K562 (cell line): ENCODE data around the gene RASL11A. TPM values are rescaled to one million over a fixed set of nuclear protein-coding genes. Genes with fewer than 3 reads are reported as not detected.

Source experiments
- ATAC-seq: fragments of 200-7000 bp; cut with Tn5 transposase; 3 replicates; pipeline ENCODE4 v1.9.1; 2020; ENCODE audit warnings: moderate library complexity
- BruUV-seq: library from RNA; stranded (reverse); fragments of 400-500 nt; replicated peaks from 2 replicates; lab custom pipeline; 2021; lab: Mats Ljungman, UMichigan
- CTCF ChIA-PET: fragments of 300-600 bp; formaldehyde crosslinking; extraction: SDS; loops from one replicate; lab custom pipeline; 2021; ENCODE audit warnings: low intra/inter-chr PET ratio; lab: Yijun Ruan, JAX
- POLR2A ChIA-PET: fragments of 300-600, 350-650 bp; sonication (Branson Sonifier 250); formaldehyde crosslinking; extraction: SDS; loops from one replicate; lab custom pipeline; 2021; ENCODE audit warnings: antibody characterized with exemption, inconsistent platforms; lab: Yijun Ruan, JAX
- DNase-seq, 4 experiments: peaks; one replicate each; pipeline versions ENCODE4 v3.0.0 to v3.0.0-alpha.2; 2011 to 2018; ENCODE audit warnings: low spot score in 3 of 4, mixed read lengths in 3 of 4; ENCODE audit errors: extremely low read depth in 1 of 4
- FAIRE-seq: peaks from 2 replicates; lab custom pipeline; 2011; peaks lifted over from hg19 to GRCh38; lab: Jason Lieb, UNC
- H2AFZ ChIP-seq: 2 replicates; pipeline ENCODE4 v1.6.0; 2011; ENCODE audit warnings: low read depth, low read length, control low read depth, inconsistent platforms
- H3K27ac ChIP-seq: fragments of 200-600 bp; 3 replicates; pipeline ENCODE4 v1.8.0; 2011; ENCODE audit warnings: low read depth, mild to moderate bottlenecking, control low read depth, inconsistent platforms, low read length, moderate library complexity, mixed read lengths; ENCODE audit errors: extremely low read depth
- H3K27me3 ChIP-seq, 2 experiments: fragments of 300-600 bp in 1 of 2; 2 replicates in 1 of 2; 3 replicates in 1 of 2; pipeline versions ENCODE4 v1.6.0 to v1.8.0; 2011; ENCODE audit warnings: inconsistent platforms in 2 of 2, low read length in 2 of 2, mild to moderate bottlenecking in 1 of 2, mixed read lengths in 1 of 2, moderate library complexity in 1 of 2; ENCODE audit not compliant: control insufficient read depth in 2 of 2, insufficient read depth in 2 of 2
- H3K36me3 ChIP-seq: fragments of 300-600 bp; 3 replicates; pipeline ENCODE4 v1.8.0; 2011; ENCODE audit warnings: mild to moderate bottlenecking, low read length, inconsistent platforms; ENCODE audit not compliant: control insufficient read depth, insufficient read depth
- H3K4me1 ChIP-seq, 2 experiments: fragments of 200-600 bp in 1 of 2; replicated peaks in 1 of 2; 2 replicates in 1 of 2; 3 replicates in 1 of 2; pipeline versions ENCODE4 v1.5.1 to v1.8.0; 2011; ENCODE audit warnings: inconsistent platforms in 2 of 2, low read length in 2 of 2, mild to moderate bottlenecking in 1 of 2, mixed read lengths in 1 of 2, moderate library complexity in 1 of 2; ENCODE audit not compliant: control insufficient read depth in 2 of 2, insufficient read depth in 2 of 2
- H3K4me2 ChIP-seq: 2 replicates; pipeline ENCODE4 v1.6.1; 2011; ENCODE audit warnings: low read length, control low read depth, inconsistent platforms, mixed read lengths; ENCODE audit not compliant: insufficient read depth
- H3K4me3 ChIP-seq: fragments of 200-600 bp; sonication (generic), shearing (Covaris generic); 2 replicates; pipeline ENCODE4 v1.5.1; 2016; ENCODE audit warnings: control low read depth, inconsistent platforms
- H3K79me2 ChIP-seq: fragments of 200-600 bp; 3 replicates; pipeline ENCODE4 v1.8.0; 2011; ENCODE audit warnings: low read length, inconsistent platforms; ENCODE audit not compliant: control insufficient read depth, insufficient read depth
- H3K9ac ChIP-seq, 2 experiments: 2 replicates each; pipeline versions ENCODE4 v1.6.0 to v1.6.1; 2011; ENCODE audit warnings: low read depth in 2 of 2, low read length in 2 of 2, control low read depth in 1 of 2, inconsistent platforms in 1 of 2, mild to moderate bottlenecking in 1 of 2, mixed read lengths in 1 of 2; ENCODE audit not compliant: insufficient read depth in 1 of 2
- H3K9me1 ChIP-seq: one replicate; pipeline ENCODE4 v1.6.0; 2011; ENCODE audit warnings: inconsistent platforms, mild to moderate bottlenecking, low read length, moderate library complexity; ENCODE audit not compliant: control insufficient read depth, insufficient read depth
- H3K9me3 ChIP-seq: replicated peaks from 2 replicates; pipeline ENCODE4 v1.5.1; 2011; ENCODE audit warnings: low read depth, low read length, inconsistent platforms; ENCODE audit not compliant: control insufficient read depth, insufficient read depth
- H4K20me1 ChIP-seq: replicated peaks from 2 replicates; pipeline ENCODE4 v1.6.1; 2011; ENCODE audit warnings: low read length, inconsistent platforms, mixed read lengths; ENCODE audit not compliant: control insufficient read depth, insufficient read depth
- GATAD2A ChIP-seq: fragments of 450-650 bp; IDR thresholded peaks from 2 replicates; pipeline ENCODE4 v1.6.1; 2017
- HIVEP1 ChIP-seq: fragments of 250-450 bp; sonication (Bioruptor Pico); IDR thresholded peaks from 2 replicates; pipeline ENCODE4 v1.4.0; 2020; ENCODE audit warnings: mild to moderate bottlenecking
- KAT7 ChIP-seq: sonication (generic); formaldehyde crosslinking; IDR thresholded peaks from 2 replicates; pipeline ENCODE4 v1.8.0; 2022; ENCODE audit warnings: missing genetic modification reagents, mild to moderate bottlenecking, borderline replicate concordance
- MTA2 ChIP-seq: fragments of 450-650 bp; IDR thresholded peaks from 2 replicates; pipeline ENCODE4 v1.6.1; 2016; ENCODE audit warnings: low read depth
- RB1 ChIP-seq: fragments of 450-650 bp; IDR thresholded peaks from 2 replicates; pipeline ENCODE4 v1.6.1; 2017; ENCODE audit warnings: low read depth, mild to moderate bottlenecking
- SAFB ChIP-seq: fragments of 200-400 bp; formaldehyde crosslinking; IDR thresholded peaks from 2 replicates; pipeline ENCODE4 v1.6.1; 2017; ENCODE audit warnings: low read depth, low read length, borderline replicate concordance
- ZFPM2 ChIP-seq: fragments of 250-450 bp; sonication (Bioruptor Pico); IDR thresholded peaks from 2 replicates; pipeline ENCODE4 v1.5.1; 2022; ENCODE audit warnings: mild to moderate bottlenecking
- ZKSCAN3 ChIP-seq: fragments of 250-450 bp; sonication (Bioruptor Pico); IDR thresholded peaks from 2 replicates; pipeline ENCODE4 v1.4.0; 2020
- WGBS: fragments of 100-300 bp; shearing (Covaris generic); methylation state at CpG from one replicate; pipeline ENCODE4 v1.1.6; 2016; ENCODE audit warnings: low coverage, mixed read lengths; ENCODE audit not compliant: insufficient coverage; ENCODE audit errors: missing lambda C conversion rate; 5-methylcytosine and 5-hydroxymethylcytosine counted together
- in situ Hi-C: fragments of 300-500 bp; cut with MboI; formaldehyde crosslinking; loops from 4 replicates; pipeline ENCODE4 v1.15.0; 2018; ENCODE audit warnings: inconsistent platforms, mixed read lengths
- intact Hi-C: fragments of 100-400 bp; cut with micrococcal nuclease; formaldehyde crosslinking; loops from 2 replicates; pipeline ENCODE4 v1.14.2; 2022
- polyA plus RNA-seq, 8 experiments: library from polyadenylated mRNA; depleted of rRNA in 4 of 8; stranded (reverse) in 5 of 8; unstranded in 3 of 8; fragments of >200 nt; fragmentation: Nextera tagmentation in 2 of 8; fragmentation: Illumina TruSeq in 1 of 8; extraction: Ambion mirVana in 2 of 8; extraction: Trizol in 1 of 8; gene quantifications; 2 replicates each; pipeline versions ENCODE4 v1.2.1 to v1.2.3, GENCODE V29; 2011 to 2014; ENCODE audit warnings: inconsistent platforms in 1 of 8, missing spikeins in 1 of 8
- total RNA-seq, 7 experiments: library from RNA; depleted of rRNA in 6 of 7; stranded (reverse); fragments of >200 nt in 6 of 7; fragmentation: Illumina TruSeq in 2 of 7; extraction: Trizol in 2 of 7; gene quantifications; 2 replicates each; pipeline versions ENCODE4 v1.2.1 to v1.2.3, GENCODE V29; 2011 to 2021; ENCODE audit warnings: low replicate concordance in 1 of 7
- TF ChIP-seq, protein P1 (sequence below): fragments of 150-350 bp; conservative IDR thresholded peaks from 2 replicates; pipeline ENCODE4 v1.6.1; 2014; ENCODE audit warnings: low read length
- TF ChIP-seq, protein P2 (sequence below), 3 experiments: fragments of 200-800 bp in 1 of 3; sonication (Bioruptor generic) in 1 of 3; sonication (generic) in 1 of 3; formaldehyde crosslinking in 1 of 3; IDR thresholded peaks; 2 replicates each; pipeline versions ENCODE4 v1.6.1 to v1.8.0; 2016 to 2022; ENCODE audit warnings: mild to moderate bottlenecking in 2 of 3, missing compliant biosample characterization in 2 of 3, missing genetic modification characterization in 2 of 3, missing genetic modification reagents in 1 of 3
- TF ChIP-seq, protein P3 (sequence below): IDR thresholded peaks from 3 replicates; pipeline ENCODE4 v1.6.1; 2011; ENCODE audit warnings: borderline replicate concordance, mild to moderate bottlenecking; ENCODE audit not compliant: insufficient read length, insufficient read depth
- TF ChIP-seq, protein P4 (sequence below): fragments of 250-450 bp; sonication (Bioruptor Pico); IDR thresholded peaks from 2 replicates; pipeline ENCODE4 v1.5.1; 2021; ENCODE audit warnings: mild to moderate bottlenecking
- TF ChIP-seq, protein P5 (sequence below): fragments of 250-450 bp; sonication (Bioruptor Pico); IDR thresholded peaks from 2 replicates; pipeline ENCODE4 v1.5.0; 2020; ENCODE audit warnings: mild to moderate bottlenecking, borderline replicate concordance

RASL11A gene
- total and polyA plus RNA-seq, 9 of the 15 experiments (the other 6 are each of a cell fraction or from before 2014, with no cell fraction given): 0.11 to 2.2 (median 1.5) TPM; not detected in 1

DNA sequence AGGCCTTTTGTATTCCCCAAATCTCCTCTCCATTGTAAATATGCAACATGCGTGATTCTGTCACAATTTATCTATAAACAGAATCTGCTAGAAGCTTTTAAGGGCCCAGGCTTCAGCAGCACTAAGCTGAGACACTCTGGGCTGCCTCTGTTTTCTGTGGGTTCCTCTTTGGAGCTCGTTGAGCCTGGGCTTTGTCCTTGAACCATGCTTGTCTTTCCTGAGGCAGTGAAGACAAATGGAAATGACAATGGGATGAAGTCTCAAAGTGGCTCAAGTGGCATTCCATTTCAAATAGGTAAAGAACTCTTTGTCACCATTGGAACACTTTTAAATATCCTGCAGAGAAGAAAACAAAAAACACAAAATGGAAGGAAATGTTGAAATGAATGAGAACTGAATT is 40.3 kb downstream of the RASL11A start:
- CTCF ChIA-PET: no interaction called here
- H3K9ac ChIP-seq: no peak overlapping the region
- BruUV-seq: no TSS peak
- no peak overlapping the region for H3K4me2 ChIP-seq
- H3K4me1 ChIP-seq: no peaks in the 10 kb centered on the region
- FAIRE-seq: no peak
- H3K27ac ChIP-seq: no peak overlapping the region
- DNase-seq: no peak
- intact Hi-C loops (no loop called here), in situ Hi-C loops (no loop called here)
- peaks cover 18 to 30% of the 10 kb centered on the region in 2 experiments; a peak in 4 of 5 replicates for H3K27me3 ChIP-seq
- no peak overlapping the region for H2AFZ ChIP-seq
- WGBS: 0% methylated on average over 2 of the region's 2 CpGs
- POLR2A ChIA-PET: interaction anchor here (1.1 kb wide), 1 partner anchor 12 kb away, joined by 4 read pairs; no protein-coding TSS in a partner anchor
- no peaks in the 10 kb centered on the region; the same call in 1 of the 2 replicates for H4K20me1 ChIP-seq
- H3K79me2 ChIP-seq: no peaks in the 10 kb centered on the region
- no peaks in the 10 kb centered on the region for H3K9me3 ChIP-seq
- no peaks in the 10 kb centered on the region for H3K36me3 ChIP-seq
- no peaks in the 10 kb centered on the region for H3K9me1 ChIP-seq
- ATAC-seq: no peak
- H3K4me3 ChIP-seq: no peak overlapping the region
- TF ChIP-seq, protein P1, sequence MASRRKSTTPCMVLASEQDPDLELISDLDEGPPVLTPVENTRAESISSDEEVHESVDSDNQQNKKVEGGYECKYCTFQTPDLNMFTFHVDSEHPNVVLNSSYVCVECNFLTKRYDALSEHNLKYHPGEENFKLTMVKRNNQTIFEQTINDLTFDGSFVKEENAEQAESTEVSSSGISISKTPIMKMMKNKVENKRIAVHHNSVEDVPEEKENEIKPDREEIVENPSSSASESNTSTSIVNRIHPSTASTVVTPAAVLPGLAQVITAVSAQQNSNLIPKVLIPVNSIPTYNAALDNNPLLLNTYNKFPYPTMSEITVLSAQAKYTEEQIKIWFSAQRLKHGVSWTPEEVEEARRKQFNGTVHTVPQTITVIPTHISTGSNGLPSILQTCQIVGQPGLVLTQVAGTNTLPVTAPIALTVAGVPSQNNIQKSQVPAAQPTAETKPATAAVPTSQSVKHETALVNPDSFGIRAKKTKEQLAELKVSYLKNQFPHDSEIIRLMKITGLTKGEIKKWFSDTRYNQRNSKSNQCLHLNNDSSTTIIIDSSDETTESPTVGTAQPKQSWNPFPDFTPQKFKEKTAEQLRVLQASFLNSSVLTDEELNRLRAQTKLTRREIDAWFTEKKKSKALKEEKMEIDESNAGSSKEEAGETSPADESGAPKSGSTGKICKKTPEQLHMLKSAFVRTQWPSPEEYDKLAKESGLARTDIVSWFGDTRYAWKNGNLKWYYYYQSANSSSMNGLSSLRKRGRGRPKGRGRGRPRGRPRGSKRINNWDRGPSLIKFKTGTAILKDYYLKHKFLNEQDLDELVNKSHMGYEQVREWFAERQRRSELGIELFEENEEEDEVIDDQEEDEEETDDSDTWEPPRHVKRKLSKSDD: no peak
- TF ChIP-seq, protein P2, sequence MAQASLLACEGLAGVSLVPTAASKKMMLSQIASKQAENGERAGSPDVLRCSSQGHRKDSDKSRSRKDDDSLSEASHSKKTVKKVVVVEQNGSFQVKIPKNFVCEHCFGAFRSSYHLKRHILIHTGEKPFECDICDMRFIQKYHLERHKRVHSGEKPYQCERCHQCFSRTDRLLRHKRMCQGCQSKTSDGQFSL (CRISPR knock-in tag; IDR thresholded peaks at IDR 0.05): no peak
- TF ChIP-seq, protein P2 (tag; IDR thresholded peaks at IDR 0.05): no peak
- TF ChIP-seq GATAD2A (no peak), KAT7 (no peak), RB1 (no peak), ZFPM2 (no peak), ZKSCAN3 (no peak), SAFB (no peak), HIVEP1 (CRISPR knock-in tag) (no peak), MTA2 (no peak)
- TF ChIP-seq, protein P3, sequence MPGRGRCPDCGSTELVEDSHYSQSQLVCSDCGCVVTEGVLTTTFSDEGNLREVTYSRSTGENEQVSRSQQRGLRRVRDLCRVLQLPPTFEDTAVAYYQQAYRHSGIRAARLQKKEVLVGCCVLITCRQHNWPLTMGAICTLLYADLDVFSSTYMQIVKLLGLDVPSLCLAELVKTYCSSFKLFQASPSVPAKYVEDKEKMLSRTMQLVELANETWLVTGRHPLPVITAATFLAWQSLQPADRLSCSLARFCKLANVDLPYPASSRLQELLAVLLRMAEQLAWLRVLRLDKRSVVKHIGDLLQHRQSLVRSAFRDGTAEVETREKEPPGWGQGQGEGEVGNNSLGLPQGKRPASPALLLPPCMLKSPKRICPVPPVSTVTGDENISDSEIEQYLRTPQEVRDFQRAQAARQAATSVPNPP: no peak
- TF ChIP-seq, protein P4, sequence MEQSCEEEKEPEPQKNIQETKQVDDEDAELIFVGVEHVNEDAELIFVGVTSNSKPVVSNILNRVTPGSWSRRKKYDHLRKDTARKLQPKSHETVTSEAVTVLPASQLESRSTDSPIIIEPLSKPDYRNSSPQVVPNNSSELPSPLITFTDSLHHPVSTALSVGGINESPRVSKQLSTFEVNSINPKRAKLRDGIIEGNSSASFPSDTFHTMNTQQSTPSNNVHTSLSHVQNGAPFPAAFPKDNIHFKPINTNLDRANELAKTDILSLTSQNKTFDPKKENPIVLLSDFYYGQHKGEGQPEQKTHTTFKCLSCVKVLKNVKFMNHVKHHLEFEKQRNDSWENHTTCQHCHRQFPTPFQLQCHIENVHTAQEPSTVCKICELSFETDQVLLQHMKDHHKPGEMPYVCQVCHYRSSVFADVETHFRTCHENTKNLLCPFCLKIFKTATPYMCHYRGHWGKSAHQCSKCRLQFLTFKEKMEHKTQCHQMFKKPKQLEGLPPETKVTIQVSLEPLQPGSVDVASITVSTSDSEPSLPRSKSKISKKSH (CRISPR knock-in tag): no peak
- TF ChIP-seq, protein P5, sequence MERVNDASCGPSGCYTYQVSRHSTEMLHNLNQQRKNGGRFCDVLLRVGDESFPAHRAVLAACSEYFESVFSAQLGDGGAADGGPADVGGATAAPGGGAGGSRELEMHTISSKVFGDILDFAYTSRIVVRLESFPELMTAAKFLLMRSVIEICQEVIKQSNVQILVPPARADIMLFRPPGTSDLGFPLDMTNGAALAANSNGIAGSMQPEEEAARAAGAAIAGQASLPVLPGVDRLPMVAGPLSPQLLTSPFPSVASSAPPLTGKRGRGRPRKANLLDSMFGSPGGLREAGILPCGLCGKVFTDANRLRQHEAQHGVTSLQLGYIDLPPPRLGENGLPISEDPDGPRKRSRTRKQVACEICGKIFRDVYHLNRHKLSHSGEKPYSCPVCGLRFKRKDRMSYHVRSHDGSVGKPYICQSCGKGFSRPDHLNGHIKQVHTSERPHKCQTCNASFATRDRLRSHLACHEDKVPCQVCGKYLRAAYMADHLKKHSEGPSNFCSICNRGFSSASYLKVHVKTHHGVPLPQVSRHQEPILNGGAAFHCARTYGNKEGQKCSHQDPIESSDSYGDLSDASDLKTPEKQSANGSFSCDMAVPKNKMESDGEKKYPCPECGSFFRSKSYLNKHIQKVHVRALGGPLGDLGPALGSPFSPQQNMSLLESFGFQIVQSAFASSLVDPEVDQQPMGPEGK (CRISPR knock-in tag): no peak
